ENCODE data around the gene OBP2A.

- TF ChIP-seq, protein P1, sequence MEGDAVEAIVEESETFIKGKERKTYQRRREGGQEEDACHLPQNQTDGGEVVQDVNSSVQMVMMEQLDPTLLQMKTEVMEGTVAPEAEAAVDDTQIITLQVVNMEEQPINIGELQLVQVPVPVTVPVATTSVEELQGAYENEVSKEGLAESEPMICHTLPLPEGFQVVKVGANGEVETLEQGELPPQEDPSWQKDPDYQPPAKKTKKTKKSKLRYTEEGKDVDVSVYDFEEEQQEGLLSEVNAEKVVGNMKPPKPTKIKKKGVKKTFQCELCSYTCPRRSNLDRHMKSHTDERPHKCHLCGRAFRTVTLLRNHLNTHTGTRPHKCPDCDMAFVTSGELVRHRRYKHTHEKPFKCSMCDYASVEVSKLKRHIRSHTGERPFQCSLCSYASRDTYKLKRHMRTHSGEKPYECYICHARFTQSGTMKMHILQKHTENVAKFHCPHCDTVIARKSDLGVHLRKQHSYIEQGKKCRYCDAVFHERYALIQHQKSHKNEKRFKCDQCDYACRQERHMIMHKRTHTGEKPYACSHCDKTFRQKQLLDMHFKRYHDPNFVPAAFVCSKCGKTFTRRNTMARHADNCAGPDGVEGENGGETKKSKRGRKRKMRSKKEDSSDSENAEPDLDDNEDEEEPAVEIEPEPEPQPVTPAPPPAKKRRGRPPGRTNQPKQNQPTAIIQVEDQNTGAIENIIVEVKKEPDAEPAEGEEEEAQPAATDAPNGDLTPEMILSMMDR (IDR thresholded peaks at IDR 0.05; ENCODE audit: insufficient read depth, low read depth, low read length): no peak
- TF ChIP-seq EZH2 (IDR thresholded peaks at IDR 0.05; ENCODE audit: insufficient read depth, low read length): no peak
Observed at GRCh38 chr9:135555910-135556309, 10.0 kb downstream of the OBP2A start.
